ENCODE measurements around the gene ZDHHC19. TPM values are rescaled to one million over a fixed set of nuclear protein-coding genes. Genes with fewer than 3 reads are reported as not detected.

Gene ZDHHC19
- total RNA-seq, 2 experiments from 2014 or later = not detected

DNA sequence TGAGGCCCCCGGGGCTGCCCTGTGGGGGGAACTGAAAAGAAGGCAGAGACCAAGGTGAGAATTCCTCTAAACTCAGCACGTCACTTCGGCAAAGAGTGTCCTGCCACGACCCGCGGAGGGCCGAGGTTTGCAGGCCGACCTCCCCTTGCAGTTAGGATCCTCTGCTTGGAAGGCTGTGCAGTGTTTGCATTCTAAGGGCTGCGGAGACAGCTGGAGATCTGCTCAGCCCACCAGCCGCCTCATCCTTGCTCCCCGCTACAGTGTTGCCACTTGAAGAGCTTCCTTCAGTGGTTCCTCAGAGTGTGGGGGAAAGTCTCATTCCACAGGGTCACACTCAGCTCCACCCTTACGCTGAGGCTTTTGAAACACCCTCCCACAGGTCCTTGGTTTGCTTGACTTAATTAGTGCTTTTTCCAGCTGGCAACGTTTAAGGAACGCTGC is 15.9 kb upstream of the ZDHHC19 start:
- Histone ChIP-seq H3K36me3 (ENCODE audit: insufficient read depth, low read length) (no peaks in the 10 kb centered on the region), H3K9me3 (ENCODE audit: control insufficient read depth in 1 of 2, insufficient read depth in 1 of 2, low read length in 2 of 2) (no peaks in the 10 kb centered on the region), H3K4me1 (ENCODE audit: insufficient read depth, low read length) (no peaks in the 10 kb centered on the region), H3K27ac (ENCODE audit: low read depth in 1 of 2, low read length in 2 of 2) (no peak overlapping the region), H3K27me3 (ENCODE audit: control insufficient read depth in 1 of 2, insufficient read depth in 2 of 2, low read length in 2 of 2) (no peaks in the 10 kb centered on the region), H3K4me3 (ENCODE audit: low read length) (no peak overlapping the region)
- CTCF ChIA-PET = no interaction called here
- DNase-seq (no peak), ATAC-seq (ENCODE audit: poor library complexity) (no peak)
- TF ChIP-seq, protein P1, sequence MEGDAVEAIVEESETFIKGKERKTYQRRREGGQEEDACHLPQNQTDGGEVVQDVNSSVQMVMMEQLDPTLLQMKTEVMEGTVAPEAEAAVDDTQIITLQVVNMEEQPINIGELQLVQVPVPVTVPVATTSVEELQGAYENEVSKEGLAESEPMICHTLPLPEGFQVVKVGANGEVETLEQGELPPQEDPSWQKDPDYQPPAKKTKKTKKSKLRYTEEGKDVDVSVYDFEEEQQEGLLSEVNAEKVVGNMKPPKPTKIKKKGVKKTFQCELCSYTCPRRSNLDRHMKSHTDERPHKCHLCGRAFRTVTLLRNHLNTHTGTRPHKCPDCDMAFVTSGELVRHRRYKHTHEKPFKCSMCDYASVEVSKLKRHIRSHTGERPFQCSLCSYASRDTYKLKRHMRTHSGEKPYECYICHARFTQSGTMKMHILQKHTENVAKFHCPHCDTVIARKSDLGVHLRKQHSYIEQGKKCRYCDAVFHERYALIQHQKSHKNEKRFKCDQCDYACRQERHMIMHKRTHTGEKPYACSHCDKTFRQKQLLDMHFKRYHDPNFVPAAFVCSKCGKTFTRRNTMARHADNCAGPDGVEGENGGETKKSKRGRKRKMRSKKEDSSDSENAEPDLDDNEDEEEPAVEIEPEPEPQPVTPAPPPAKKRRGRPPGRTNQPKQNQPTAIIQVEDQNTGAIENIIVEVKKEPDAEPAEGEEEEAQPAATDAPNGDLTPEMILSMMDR (IDR thresholded peaks at IDR 0.05) = no peak
- Mint-ChIP-seq H3K4me3 (no peak overlapping the region), H3K36me3 (ENCODE audit: low read depth) (no peaks in the 10 kb centered on the region), H3K27ac (no peak overlapping the region), H3K27me3 (peaks cover 4% of the 10 kb centered on the region), H3K9me3 (no peaks in the 10 kb centered on the region), H3K4me1 (ENCODE audit: low read depth) (no peaks in the 10 kb centered on the region)
- POLR2A ChIA-PET = no interaction called here
- intact Hi-C loops (cut with DNase I, micrococcal nuclease) = no loop called here

DNA sequence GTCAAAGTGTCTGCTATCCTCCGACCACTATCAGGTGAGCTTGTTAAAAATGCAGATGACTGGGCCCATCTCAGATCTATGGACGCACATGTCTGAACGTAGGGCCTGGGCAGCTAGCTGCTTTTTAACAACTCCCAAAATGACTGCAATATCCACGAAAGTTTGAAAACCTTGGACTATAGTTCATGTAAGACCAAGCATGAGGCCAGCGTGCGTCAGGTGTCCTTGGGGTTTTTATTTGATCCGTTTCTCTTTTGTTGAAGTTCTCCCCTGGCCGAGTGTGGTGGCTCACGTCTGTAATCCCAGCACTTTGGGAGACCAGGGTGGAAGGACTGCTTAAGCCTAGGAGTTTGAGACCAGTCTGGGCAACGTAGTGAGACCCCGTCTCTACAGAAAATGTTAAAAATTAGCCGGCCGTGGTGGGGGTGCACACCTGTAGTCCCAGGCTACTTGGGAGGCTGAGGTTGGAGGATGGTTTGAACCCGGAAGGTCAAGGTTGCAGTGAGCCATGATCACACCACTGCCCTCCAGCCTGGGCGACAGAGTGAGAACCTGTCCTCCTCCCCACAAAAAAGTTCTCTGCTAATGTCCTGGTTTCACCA is 14.7 kb upstream of the ZDHHC19 start:
- Histone ChIP-seq H3K4me3 (ENCODE audit: low read length) (no peak overlapping the region), H3K36me3 (ENCODE audit: insufficient read depth, low read length) (no peaks in the 10 kb centered on the region), H3K27me3 (ENCODE audit: control insufficient read depth in 1 of 2, insufficient read depth in 2 of 2, low read length in 2 of 2) (no peaks in the 10 kb centered on the region), H3K9me3 (ENCODE audit: control insufficient read depth in 1 of 2, insufficient read depth in 1 of 2, low read length in 2 of 2) (no peaks in the 10 kb centered on the region), H3K4me1 (ENCODE audit: insufficient read depth, low read length) (no peaks in the 10 kb centered on the region), H3K27ac (ENCODE audit: low read depth in 1 of 2, low read length in 2 of 2) (no peak overlapping the region)
- Mint-ChIP-seq H3K4me1 (ENCODE audit: low read depth) (no peaks in the 10 kb centered on the region), H3K36me3 (ENCODE audit: low read depth) (no peaks in the 10 kb centered on the region), H3K4me3 (no peak overlapping the region), H3K9me3 (no peaks in the 10 kb centered on the region), H3K27ac (no peak overlapping the region), H3K27me3 (peaks cover 4% of the 10 kb centered on the region)
- TF ChIP-seq, protein P1 (IDR thresholded peaks at IDR 0.05) = no peak
- ATAC-seq (ENCODE audit: poor library complexity) (no peak), DNase-seq (no peak)
- intact Hi-C loops (cut with DNase I, micrococcal nuclease) = no loop called here
- CTCF ChIA-PET = interaction anchor here (1.0 kb wide), 1 partner anchor 248 kb away, joined by 3 read pairs; no protein-coding TSS in a partner anchor
- POLR2A ChIA-PET = no interaction called here

DNA sequence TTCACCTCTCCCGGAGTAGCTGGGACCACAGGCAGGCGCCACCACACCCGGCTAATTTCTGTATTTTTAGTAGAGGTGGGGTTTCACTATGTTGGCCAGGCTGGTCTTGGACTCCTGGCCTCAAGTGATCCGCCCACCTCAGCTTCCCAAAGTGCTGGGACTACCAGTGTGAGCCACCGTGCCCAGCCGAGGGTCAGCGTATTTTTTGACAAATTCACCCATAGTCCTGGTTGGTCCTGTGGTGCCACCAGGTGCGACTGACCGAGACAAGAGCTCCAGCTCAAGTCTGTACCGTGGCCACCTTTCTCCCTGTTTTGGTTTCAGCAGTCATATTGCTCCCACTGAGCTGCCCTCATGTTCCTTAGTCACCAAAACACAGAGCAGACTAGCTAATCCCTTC is 13.9 kb upstream of the ZDHHC19 start:
- Mint-ChIP-seq H3K36me3 (ENCODE audit: low read depth) (no peaks in the 10 kb centered on the region), H3K4me3 (no peak overlapping the region), H3K9me3 (no peaks in the 10 kb centered on the region), H3K4me1 (ENCODE audit: low read depth) (no peaks in the 10 kb centered on the region), H3K27me3 (peaks cover 4% of the 10 kb centered on the region), H3K27ac (no peak overlapping the region)
- no peak overlapping the region for H3K27ac ChIP-seq (ENCODE audit: low read depth in 1 of 2, low read length in 2 of 2)
- H3K36me3 ChIP-seq (ENCODE audit: insufficient read depth, low read length) = no peaks in the 10 kb centered on the region
- no peaks in the 10 kb centered on the region for H3K9me3 ChIP-seq (ENCODE audit: control insufficient read depth in 1 of 2, insufficient read depth in 1 of 2, low read length in 2 of 2)
- ChIA-PET POLR2A (no interaction called here), CTCF (interaction anchor here (1.0 kb wide), 1 partner anchor 249 kb away, joined by 3 read pairs; no protein-coding TSS in a partner anchor)
- TF ChIP-seq, protein P1 (IDR thresholded peaks at IDR 0.05) = no peak
- H3K27me3 ChIP-seq (ENCODE audit: control insufficient read depth in 1 of 2, insufficient read depth in 2 of 2, low read length in 2 of 2) = no peaks in the 10 kb centered on the region
- H3K4me1 ChIP-seq (ENCODE audit: insufficient read depth, low read length) = peaks cover 1% of the 10 kb centered on the region
- H3K4me3 ChIP-seq (ENCODE audit: low read length) = no peak overlapping the region
- ATAC-seq (ENCODE audit: poor library complexity) (no peak), DNase-seq (no peak)
- intact Hi-C loops (cut with DNase I, micrococcal nuclease) = no loop called here

All from CD4-positive, alpha-beta T cell (primary cell).